Neural progenitor cell (in vitro differentiated cells): ENCODE data around the gene KLHDC8A.

Experiments
- EZH2 ChIP-seq: fragments of 200-600 bp; sonication (generic); IDR thresholded peaks from 2 replicates; pipeline ENCODE4 v1.6.1; 2017; ENCODE audit warnings: antibody characterized with exemption, mild to moderate bottlenecking, moderate library complexity
- EZH2phosphoT487 ChIP-seq: fragments of 200-600 bp; sonication (generic); IDR thresholded peaks from 2 replicates; pipeline ENCODE4 v1.6.1; 2017; ENCODE audit warnings: antibody characterized with exemption
- TF ChIP-seq, protein P1 (sequence below): fragments of 200-600 bp; sonication (generic); IDR thresholded peaks from 2 replicates; pipeline ENCODE4 v1.5.1; 2017; ENCODE audit warnings: antibody characterized with exemption, mild to moderate bottlenecking

DNA sequence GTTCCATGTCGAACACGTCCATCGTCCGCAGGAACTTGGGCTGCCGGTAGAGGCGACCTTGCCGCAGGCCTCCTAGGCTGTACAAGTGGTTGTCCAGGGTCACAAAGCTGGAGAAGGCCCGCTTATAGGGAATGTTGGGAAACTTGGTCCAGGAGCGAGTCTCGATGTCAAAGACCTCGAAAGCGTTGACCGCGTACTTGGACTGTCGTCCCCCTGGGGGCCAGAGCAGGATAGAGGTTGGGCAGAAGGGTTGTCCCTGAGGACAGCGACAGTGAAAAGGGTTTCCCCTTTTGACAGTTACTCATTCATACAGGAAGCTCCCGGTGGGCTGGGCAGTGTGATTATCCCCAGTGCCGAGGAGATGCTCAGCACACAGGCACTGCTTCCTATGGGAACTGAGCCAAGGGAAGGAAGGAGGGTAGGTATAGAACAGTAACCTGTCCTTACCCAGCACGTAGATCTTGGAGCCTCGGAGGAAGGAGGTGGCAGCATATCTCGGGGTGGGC is 17.5 kb downstream of the KLHDC8A start:
- TF ChIP-seq, protein P1, sequence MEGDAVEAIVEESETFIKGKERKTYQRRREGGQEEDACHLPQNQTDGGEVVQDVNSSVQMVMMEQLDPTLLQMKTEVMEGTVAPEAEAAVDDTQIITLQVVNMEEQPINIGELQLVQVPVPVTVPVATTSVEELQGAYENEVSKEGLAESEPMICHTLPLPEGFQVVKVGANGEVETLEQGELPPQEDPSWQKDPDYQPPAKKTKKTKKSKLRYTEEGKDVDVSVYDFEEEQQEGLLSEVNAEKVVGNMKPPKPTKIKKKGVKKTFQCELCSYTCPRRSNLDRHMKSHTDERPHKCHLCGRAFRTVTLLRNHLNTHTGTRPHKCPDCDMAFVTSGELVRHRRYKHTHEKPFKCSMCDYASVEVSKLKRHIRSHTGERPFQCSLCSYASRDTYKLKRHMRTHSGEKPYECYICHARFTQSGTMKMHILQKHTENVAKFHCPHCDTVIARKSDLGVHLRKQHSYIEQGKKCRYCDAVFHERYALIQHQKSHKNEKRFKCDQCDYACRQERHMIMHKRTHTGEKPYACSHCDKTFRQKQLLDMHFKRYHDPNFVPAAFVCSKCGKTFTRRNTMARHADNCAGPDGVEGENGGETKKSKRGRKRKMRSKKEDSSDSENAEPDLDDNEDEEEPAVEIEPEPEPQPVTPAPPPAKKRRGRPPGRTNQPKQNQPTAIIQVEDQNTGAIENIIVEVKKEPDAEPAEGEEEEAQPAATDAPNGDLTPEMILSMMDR = no peak
- TF ChIP-seq EZH2 (no peak), EZH2phosphoT487 (no peak)
